SK-N-MC (cell line): Measurements from ENCODE around the gene TEDC2.

Experiments
- EZH2 ChIP-seq: fragments of 200-600 bp; sonication (generic); IDR thresholded peaks from one replicate; pipeline ENCODE4 v1.6.1; 2017; ENCODE audit warnings: antibody characterized with exemption
- POLR2AphosphoS5 ChIP-seq: IDR thresholded peaks from 2 replicates; pipeline ENCODE4 v1.6.1; 2012; ENCODE audit warnings: mild to moderate bottlenecking, low read depth, low read length, borderline replicate concordance

GRCh38 chr16:2497695-2498484 is 38.0 kb downstream of the TEDC2 start:
- TF ChIP-seq POLR2AphosphoS5 (no peak), EZH2 (no peak)
